CD4-positive, alpha-beta T cell treated with Interleukin-12 subunit alpha and Interleukin-12 subunit beta, for 1 hour (primary cell): Measurements from ENCODE around the gene PLEKHG3.
"Not testable (repeated sequence)": the region's sequence is repeated elsewhere in the genome, so short reads cannot be mapped to it uniquely, and the experiment has no call there.

Source experiments
- DNase-seq: peaks from one replicate; pipeline ENCODE4 v3.0.0-alpha.2; 2020

The PLEKHG3 gene

DNA sequence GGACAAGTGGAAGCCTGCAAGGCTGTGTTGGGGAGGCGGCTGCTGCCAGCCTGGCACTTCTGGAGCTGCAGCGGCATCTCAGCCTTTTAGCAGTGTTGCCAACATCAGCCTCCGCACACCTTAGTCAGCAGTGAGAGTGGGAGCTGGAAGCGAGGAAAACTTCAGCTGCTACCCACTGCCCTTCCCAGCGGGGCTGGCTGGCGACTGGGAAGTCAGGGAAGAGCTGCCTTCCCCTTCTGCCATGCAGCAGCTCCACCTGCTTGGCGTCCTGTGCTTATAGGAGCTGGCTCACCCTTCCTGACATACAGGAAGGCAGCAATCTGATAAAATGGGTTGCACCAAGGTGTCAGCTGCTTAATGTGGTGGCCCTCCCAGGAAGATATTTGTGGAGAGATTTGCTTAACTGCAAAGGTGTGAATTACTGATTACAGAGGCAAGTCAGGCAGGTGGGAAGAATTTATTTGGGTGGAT, 15.4 kb upstream of the PLEKHG3 start:
- DNase-seq, result no peak

DNA sequence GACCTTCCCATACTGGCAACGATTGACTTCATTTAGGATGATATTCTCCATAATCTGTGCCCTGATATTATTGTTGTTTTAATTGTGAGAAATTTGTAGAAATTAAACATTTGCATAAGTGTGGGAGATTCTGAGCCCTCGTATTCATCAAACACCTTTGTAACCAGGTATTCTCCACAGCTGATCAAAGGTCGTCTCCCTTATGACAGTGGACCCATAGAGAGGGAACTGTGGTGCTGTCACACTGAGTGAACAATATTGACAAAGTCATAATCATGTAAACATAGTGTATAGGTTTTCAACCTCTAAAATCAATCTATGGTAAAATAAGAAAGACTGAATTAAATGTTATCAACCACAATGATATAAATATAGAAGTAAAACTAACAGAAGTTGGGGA, 14.9 kb upstream of the PLEKHG3 start:
- DNase-seq, result no peak

DNA sequence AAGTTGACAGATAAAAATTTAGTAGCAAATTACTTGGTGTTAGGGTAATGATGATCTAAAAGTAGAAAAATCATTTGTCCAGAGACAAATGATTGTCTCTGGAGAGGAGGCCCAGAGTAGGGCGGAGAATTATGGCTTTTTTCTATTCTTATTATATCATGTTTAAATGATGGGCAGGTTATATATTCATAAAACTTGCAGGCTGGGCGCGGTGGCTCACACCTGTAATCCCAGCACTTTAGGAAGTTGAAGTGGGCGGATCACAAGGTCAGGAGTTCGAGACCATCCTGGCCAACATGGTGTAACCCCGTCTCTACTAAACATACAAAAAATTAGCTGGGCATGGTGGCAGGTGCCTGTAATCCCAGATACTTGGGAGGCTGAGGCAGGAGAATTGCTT, 13.6 kb upstream of the PLEKHG3 start:
- not testable (repeated sequence) for DNase-seq

DNA sequence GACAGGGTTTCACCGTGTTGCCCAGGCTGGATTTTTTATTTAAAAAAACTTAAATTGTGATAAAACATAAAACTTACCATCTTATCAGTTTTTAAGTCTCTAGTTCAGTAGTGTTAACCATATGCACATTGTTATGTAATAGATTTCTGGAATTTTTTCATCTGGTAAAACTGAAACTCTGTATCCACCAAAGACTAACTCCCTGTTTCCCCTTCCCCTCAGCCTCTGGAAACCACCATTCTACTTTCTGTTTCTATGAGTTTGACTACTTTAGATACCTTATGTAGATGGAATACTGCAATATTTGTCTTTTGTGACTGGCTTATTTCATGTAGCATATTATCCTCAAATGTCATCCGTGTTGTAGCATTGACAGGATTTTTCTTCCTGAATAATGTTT, 12.8 kb upstream of the PLEKHG3 start:
- DNase-seq, result no peak

DNA sequence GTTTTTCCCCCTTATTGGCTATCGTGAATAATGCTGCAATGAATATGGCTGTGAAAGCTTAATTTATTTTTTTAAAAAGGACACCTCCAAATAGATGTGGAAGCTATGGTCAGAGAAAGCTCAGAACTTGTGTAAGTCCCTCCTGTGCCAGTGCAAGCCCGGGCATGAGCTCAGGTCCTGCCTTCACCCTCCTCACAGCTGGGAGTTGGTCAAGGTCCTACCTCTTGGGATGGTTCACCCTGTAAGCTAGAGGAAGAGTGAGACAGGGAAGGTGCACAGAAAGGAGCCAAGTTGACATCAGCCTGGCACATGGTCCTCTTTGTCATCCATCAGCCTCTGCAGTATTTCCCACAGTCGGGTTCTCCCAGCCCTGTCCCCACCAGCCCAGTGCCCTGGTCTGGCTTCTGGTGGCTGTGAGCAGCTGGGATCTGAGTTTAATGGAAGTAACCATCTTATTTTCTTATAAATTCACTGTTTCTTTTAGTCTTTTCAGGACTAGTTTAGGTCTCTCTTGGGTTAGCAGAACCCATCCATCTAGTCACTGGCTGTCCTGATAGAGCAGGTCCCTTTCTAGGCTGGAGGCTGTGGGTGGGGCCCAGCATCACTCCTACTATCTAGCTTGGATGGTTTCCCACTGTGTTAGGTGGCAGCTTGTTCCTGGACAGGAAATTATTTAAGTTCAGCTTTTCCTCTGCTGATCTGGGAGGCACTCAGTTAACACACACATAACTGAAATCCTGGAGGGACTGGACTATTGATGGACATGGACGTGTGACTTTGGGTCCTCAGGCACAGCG, 11.8 kb upstream of the PLEKHG3 start:
- DNase-seq, result no peak

DNA sequence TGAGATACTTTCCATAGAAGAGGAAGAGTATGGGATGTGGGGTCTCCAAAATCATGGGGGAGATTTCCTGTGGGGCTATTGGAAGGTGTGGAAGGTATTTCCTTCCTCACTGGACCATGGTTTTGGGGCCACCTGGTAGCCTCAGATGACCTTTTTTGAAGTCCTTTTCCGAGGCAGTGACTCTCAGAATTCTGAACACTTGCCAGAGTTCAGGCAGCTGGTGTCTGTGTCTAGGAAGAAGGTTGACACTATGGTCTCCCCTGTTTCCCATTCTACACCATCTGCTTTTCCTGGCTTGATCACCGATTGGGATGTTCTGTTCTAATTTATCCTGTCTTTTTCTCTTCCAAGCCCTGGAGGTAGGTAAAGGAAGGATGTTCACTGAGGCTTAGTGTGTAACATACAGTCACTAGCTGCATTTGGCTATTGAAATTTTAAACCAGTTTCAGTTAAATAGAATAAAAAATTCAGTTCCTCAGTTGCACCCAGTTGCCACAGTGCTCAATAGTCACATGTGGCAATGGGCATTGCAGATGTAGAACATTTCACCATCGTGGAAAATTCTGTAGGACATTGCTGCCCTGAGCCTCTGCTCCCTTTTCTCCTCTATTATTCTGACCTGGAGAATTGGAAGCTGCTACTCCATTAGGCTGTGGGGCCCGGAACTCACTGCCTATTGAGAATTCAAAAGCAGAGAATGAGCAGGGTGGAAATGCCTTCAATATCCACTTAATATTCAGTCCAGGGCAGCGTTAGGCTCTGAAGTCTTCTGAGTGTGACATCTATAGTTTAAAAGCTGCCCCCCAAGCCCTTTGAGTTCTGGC, 11.0 kb upstream of the PLEKHG3 start:
- no peak for DNase-seq

DNA sequence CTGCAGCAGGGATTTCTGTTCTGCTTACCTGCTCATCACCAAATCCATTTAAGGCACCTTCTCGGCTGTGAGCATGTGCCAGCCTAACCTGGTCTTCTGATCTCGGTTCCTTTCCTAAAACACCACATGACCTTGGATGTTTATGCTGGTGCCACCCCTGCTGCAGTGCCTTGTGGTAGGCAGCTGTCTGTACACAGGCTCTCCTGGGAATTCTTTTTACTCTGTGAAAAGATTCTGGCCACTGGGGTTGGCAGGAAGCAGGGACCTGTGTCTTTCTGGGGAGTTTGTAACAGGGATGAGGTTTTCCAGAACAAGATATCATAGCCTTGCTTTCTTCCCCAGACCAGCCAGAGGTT, 10.4 kb upstream of the PLEKHG3 start:
- no peak for DNase-seq

DNA sequence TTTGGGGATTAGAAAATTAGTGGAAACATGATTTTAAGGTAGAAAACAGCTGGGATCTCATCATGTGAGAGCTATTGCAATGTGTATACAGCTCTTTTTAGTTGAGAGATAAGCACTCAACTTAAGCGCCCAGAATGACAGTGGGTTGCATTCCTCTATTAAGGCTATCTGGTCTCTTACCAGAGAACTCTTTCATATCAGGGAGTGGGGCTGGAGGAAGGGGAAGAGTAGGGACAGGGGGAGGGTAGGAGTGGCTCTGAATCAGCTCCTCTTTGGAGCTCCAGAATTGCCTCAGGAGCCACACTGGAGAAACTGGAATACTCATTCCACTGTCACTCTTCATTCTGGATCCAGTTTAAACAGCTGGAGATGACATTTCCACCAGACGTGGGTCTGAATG, 9.2 kb upstream of the PLEKHG3 start:
- DNase-seq, result no peak

DNA sequence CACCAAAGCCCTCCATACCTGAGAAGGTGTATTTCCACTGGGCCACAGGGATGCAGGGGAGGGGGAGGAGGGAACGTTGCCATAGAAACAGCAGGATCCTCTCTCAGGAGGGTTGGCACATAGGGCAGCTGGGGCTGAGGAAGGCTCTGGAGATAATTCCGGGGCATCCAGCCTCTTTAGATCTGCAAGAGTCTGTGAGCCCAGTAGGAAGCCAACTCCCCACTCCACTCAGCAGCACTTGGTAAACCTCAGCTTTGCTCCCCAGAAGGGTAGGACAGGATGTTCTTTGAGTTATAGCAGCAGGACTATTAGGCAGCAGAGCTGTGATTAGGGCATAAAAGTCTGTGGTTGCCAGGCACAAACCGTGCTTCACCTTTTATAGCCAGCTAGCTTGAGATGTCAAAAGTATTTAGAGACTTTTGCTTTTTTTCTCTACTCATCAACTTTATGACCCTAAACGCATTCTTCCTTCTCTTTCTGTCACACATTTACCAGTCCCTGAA, 7.8 kb upstream of the PLEKHG3 start:
- DNase-seq, result peak; percentile 51

DNA sequence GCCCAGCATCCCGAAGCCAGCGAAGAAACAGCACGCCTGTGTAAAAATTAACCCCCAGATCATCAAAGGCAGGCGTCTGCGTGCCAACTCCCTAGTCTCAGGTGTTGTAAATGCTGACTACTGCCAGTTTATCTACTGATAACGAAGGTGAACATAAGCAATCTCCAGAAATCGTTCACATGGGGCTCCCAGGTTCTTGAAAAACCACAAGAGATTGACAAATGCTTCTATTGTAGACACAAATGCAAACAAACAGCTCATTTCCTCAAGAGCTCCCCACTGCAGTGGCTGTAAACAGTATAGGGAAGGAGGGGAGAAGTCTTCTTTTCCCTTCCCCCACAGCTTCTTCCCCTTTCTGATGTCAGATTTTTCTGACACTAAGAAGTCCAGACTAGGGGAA, 5.3 kb upstream of the PLEKHG3 start:
- no peak for DNase-seq

DNA sequence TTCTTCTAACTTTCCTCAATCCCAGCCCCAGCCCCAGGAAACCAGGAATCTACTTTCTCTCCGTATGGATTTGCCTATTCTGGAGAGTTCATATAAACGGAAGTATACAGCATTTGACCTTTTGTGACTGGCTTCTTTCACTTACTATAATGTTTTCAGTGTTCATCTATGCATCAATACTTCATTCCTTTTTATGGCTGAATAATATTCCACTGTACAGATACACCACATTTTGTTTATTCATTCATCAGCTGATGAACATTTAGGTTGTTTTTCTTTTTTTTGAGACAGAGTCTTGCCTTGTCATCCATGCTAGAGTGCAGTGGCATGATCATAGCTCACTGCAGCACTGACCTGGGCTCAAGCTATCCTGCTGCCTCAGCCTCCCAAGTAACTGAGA, 3.9 kb upstream of the PLEKHG3 start:
- no peak for DNase-seq

DNA sequence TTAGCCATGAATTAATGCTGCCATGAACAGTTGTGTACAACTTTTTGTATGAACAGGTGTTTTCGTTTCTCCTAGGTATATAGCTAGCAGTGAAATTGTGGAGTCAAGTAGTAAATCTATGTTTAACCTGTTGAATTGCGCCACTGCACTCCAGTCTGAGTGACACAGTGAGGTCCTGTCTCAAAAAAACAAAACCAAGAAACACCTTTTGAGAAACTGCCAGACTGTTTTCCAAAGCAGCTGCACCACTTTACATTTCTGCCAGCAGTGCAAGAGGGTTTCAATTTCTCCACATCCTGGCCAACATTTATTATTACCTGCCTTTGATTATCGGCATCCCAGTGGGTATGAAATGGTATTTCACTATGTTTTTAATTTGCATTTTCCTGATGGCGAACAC, 3.3 kb upstream of the PLEKHG3 start:
- DNase-seq, result no peak

DNA sequence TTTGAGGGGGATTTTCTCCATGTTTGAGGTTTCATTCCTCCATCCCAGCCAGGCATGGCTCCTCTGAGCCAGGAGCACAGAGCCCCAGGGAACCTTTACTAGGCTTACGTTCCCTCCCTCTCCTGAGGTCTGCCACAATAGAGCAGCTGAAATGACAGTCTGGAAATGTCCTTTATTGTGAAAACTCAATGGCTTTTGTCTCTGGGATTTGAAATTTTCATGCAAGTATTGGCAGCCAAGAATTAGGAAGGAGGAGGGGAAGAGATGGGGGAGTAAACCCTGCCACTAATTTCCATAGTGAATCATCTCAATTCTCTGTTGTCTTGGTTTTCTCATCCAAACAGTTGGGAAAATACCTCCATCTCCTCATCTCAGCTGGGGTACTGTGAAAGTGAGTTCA, 2.6 kb upstream of the PLEKHG3 start:
- DNase-seq, result no peak

DNA sequence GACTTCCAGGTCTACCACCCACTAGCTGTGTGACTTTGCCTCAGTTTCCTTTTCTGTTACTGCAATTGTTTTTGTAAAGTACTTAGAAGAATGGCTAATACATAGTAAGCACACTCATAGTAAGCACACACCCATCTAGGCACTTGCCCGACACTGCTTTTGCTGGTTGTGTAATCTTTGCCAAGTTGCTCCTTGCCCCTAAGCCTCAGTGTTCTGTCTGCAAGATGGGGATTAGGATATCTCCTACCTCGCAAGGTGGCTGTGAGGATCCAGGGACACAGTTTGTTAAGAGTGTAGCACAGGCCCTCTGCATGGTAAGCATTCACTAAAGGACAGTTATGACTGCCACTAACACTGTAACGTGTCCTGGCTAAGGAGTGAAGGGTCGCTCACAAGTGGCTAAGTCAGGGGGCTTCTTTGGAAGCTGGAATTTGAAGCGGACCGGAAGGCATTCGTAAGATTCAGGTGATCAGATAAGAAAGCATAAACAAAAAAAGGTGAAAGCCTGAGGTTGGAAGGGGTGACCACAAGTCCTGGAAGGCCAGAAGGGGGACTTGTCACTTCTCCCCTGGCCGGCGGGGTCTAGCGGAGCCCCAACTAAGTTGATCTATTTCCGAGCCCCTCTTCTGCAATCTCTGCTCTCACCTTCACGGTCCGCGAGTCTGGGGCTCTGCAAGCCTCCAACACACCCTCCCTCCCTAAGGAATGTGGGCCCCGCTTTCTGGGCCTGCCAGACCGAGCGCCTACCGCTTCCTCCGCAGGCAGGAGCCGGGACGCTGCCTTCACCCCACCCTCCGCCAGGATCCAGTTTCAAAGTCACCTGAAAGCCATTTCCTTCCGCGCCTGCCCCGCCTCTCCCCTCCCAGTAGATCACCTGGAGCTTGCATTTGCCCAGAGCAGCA, 1.5 kb upstream of the PLEKHG3 start:
- peak; percentile 39 for DNase-seq

DNA sequence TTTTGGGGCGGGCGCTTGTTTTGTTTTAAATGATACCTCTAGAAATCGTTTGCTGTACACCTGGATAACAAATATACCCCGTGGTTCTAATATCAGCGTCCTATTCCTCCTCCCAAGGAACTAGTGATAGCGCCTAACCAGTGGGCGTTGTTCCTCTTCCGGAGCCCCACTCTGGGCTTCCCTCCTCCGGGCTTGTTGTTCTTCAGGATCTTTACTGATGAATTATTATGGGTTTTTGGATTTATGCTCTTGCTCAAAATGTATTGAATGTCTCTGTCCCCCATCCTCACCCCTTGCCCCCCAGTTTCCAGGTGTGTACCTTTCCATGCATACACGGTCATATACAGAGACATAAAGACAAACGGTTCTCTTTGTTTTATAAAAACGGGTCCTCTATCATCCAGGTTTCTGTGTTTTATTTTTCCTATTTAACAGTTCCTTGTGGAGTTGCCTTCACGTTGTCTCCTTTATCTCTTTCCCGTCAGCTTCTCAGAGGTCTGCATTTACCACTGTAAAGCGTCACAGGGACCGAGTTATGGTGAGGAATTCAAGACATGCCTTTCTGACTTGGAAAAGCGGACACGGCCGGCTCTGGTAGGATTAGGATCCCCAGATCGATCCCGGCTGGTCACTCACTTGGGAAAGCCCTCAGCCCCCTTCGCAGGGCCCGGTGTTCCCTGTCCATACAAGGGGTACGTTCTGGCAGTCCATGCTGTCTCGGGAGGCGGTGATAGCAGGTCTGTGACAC, 655 bp upstream of the PLEKHG3 start:
- DNase-seq, result no peak

DNA sequence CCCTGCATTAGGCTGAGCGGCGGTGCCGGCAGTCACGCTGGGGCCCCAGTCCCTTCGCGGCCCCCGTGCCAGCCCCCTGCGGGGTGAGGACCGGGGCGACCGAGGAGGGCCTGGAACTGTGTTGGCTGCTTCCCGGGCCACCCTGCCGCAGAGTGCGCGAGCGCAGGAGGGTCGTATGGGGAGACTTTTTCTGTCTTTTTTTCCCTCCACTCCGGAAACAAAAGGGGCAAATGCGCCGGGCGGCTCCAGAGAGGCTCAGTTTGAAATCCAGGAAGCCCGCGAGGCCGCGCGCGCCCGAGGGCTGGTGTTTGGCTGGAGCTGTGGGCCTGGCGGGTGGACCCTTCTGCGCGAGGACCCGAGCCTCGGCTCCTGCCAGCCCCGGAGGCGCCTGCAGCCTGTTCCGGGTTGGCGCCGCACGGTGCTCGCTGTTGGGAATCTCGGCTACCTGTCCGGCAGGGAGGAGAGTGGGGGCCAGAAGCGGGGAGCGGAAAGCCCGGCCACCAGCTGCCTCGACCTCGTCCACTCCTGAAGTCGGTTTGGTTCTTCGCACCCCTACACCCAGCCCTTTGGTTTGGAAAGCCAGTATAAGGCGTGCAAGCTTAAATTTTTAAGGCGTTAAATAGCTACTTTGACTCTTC, 638 bp downstream of the PLEKHG3 start:
- DNase-seq, result no peak

DNA sequence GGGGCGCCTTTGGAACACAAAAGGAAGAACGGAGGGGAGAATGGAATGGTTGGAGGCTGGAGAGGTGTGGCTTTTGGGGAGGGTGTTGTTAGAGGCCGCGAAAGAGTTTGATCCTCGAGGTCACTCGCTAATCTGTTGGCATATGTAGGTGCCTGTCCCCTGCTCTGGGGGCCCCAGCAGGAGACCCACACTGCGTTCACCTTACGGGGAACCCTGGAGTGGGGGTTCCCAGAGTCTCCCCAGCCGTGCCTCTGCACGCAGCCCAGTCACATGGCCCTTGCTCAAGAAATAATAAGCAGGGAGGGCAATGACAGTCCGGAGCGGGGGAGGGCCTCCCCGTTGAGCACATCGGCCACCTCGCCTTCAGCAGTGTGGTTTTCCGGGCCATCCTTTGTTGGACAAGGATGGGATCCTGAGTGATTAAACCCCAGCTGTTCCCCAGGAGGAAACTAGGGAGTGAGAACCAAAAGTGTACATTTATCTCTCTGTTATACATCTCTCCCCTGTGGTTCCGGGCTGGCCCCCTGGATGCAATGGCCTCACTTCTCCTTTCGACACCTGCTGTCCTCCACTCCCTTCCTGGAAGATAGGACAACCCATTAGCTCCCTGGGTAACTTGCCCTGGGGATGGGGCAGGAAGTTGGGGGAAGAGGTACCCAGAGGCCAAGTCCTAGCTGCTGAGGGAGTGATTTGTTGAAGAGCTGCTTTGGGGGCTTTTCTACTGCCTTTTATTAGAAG, 1.3 kb downstream of the PLEKHG3 start:
- no peak for DNase-seq

DNA sequence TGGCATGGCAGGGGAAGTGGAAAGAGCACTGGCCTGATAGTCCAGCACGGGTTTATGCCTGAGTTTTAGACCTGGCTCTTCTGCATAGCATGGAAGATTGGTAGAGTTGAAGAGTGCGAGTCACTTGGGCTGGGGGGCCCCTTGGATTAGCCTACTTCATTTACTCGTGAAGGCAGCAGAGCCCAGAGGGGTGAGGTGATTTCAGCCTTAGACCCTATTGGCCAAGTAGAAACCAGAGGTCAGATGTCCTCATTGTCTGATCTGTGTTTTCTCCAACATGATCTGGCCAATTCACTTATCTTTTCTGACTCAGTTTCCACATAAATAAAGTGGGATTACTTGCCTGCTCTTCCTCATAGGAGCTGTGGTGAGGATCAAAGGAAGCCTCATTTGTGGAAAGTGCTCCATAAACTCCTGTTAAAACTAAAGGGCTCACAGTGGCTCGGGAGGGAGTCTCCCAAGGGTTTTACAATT, 1.9 kb downstream of the PLEKHG3 start:
- no peak for DNase-seq

DNA sequence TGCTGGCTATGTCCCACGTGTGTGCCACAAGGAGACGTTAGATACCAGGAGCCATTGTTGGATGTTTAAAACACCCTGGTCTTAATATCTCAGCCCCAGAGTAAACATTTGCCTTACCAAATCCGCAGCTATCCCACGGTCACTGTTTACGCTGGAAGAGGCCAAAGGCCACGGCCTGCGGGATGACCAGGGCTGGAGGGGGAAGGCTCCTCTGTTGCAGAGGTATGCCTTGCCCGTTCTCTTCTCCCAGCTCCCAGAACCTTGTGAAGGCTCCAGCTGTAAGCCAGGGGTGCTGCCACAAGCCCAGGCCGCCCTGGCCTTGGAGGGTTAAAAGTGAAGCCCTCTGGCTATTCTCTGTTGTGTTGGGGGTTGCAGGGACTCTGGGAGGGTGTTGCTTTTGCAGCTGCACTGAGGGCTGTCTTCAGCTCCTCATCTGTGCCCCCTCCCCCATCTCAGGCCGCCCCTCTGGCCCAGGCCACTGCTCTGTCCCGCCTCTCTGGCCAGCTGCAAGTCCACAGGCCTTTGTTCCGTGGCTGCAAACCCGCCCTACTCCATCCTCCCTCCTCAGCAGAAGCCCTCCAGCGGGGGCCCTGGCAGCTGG, 2.5 kb downstream of the PLEKHG3 start:
- DNase-seq, result no peak

DNA sequence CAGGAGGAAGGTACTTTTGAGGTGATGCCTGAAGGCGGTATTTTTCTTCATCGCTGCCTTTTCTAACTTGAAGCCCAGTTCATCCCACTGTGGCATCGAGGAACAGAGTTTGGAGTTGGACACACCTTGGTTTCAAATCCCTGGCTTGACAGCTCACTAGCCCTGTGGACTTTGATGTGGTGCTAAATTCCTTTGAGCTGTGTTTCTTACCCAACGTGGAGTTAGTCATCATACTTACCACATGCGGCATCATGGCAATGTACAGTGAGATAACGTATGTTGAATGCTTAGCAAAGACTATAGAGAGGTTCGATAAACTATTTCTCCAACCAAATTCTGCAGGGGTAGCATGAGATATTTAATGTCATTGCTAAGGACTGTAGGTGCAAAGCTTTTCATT, 3.4 kb downstream of the PLEKHG3 start:
- DNase-seq, result peak; percentile 44
